GM18867 (cell line): Measurements from ENCODE around the gene AXIN1.

ENCODE experiments used
- ATAC-seq: cut with Tn5 transposase; IDR thresholded peaks from one replicate; pipeline ENCODE4 v1.9.1; 2021; ENCODE audit warnings: mild to moderate bottlenecking, moderate library complexity; ENCODE audit not compliant: unreplicated experiment

Gene AXIN1

GRCh38 chr16:243348-243747 is 109.2 kb downstream of the AXIN1 start:
- no peak for ATAC-seq

- ATAC-seq: no peak
These were observed 110.2 kb downstream of the AXIN1 start for GRCh38 chr16:242281-242680.

DNA sequence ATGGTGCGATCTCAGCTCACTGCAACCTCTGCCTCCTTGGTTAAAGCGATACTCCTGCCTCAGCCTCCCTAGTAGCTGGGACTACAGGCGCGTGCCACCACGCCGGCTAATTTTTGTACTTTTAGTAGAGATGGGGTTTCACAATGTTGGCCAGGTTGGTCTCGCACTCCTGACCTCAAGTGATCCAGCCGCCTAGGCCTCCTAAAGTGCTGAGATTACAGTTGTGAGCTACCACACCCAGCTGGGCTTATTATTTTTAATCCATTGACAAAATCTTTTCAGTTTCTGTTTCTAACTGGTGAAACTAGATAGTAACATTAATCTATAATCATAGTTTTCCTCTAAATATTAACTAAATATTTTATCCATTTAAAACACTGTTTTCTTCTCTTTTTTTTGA is 112.0 kb downstream of the AXIN1 start:
- ATAC-seq: no peak

- ATAC-seq: no peak
These were observed 112.6 kb downstream of the AXIN1 start for GRCh38 chr16:239948-240277.
